Stimulated activated CD8-positive, alpha-beta memory T cell treated with anti-CD3 and anti-CD28 coated beads, Interleukin-7, amount 100 ng/mL, for 1 hour (primary cell): ENCODE results near the gene LIMS3.
"Not testable (repeated sequence)": the region's sequence is repeated elsewhere in the genome, so short reads cannot be mapped to it uniquely, and the experiment has no call there.

Experiments used
- DNase-seq, 2 donors: peaks; one replicate each; pipeline ENCODE4 v3.0.0-alpha.2; 2020; ENCODE audit warnings: low read depth in 2 of 2

Gene LIMS3

GRCh38 chr2:109898462-109899336 is at the start of gene LIMS3:
TSS of gene LIMS3 (plus strand) at chr2:109898688. CDS start at chr2:109898729, 41 bp downstream.
- not testable (repeated sequence) for DNase-seq

GRCh38 chr2:109871129-109871751 is 27.2 kb upstream of the LIMS3 start:
- not testable (repeated sequence) for DNase-seq

GRCh38 chr2:109876625-109877024 is 21.9 kb upstream of the LIMS3 start:
- not testable (repeated sequence) for DNase-seq

GRCh38 chr2:109882112-109882511 is 16.4 kb upstream of the LIMS3 start:
- not testable (repeated sequence) for DNase-seq

- not testable (repeated sequence) for DNase-seq
Observed at GRCh38 chr2:109888414-109888813, 10.1 kb upstream of the LIMS3 start.

- not testable (repeated sequence) for DNase-seq
Observed at GRCh38 chr2:109889909-109890308, 8.6 kb upstream of the LIMS3 start.

- DNase-seq = not testable (repeated sequence)
Observed at GRCh38 chr2:109891024-109891423, 7.5 kb upstream of the LIMS3 start.

- not testable (repeated sequence) for DNase-seq
Observed at GRCh38 chr2:109893736-109894135, 4.8 kb upstream of the LIMS3 start.

GRCh38 chr2:109894141-109894540 is 4.3 kb upstream of the LIMS3 start:
- DNase-seq = not testable (repeated sequence)

- not testable (repeated sequence) for DNase-seq
Observed at GRCh38 chr2:109895090-109895869, 3.2 kb upstream of the LIMS3 start.

GRCh38 chr2:109896212-109896611 is 2.3 kb upstream of the LIMS3 start:
- DNase-seq = not testable (repeated sequence)

- DNase-seq = not testable (repeated sequence)
Observed at GRCh38 chr2:109897769-109898461, 573 bp upstream of the LIMS3 start.

- DNase-seq = not testable (repeated sequence)
Observed at GRCh38 chr2:109905796-109906195, 7.3 kb downstream of the LIMS3 start.

- DNase-seq = not testable (repeated sequence)
Observed at GRCh38 chr2:109908626-109909025, 10.1 kb downstream of the LIMS3 start.

- not testable (repeated sequence) for DNase-seq
Observed at GRCh38 chr2:109910789-109911188, 12.3 kb downstream of the LIMS3 start.

- not testable (repeated sequence) for DNase-seq
Observed at GRCh38 chr2:109913911-109914310, 15.4 kb downstream of the LIMS3 start.

GRCh38 chr2:109914552-109914951 is 16.1 kb downstream of the LIMS3 start:
- DNase-seq = not testable (repeated sequence)

- DNase-seq = not testable (repeated sequence)
Observed at GRCh38 chr2:109915830-109916229, 17.3 kb downstream of the LIMS3 start.

GRCh38 chr2:109920162-109920561 is 21.7 kb downstream of the LIMS3 start:
- not testable (repeated sequence) for DNase-seq

GRCh38 chr2:109921543-109922384 is 23.3 kb downstream of the LIMS3 start:
- DNase-seq = not testable (repeated sequence)
